Thyroid gland (tissue), 4 donors: Measurements from ENCODE around the gene HEXIM2. TPM values are rescaled to one million over a fixed set of nuclear protein-coding genes. Genes with fewer than 3 reads are reported as not detected.
A peak's percentile ranks its signal among the peaks of the same experiment; 100 is the strongest.

Experiments used
- DNase-seq, 2 donors: peaks; one replicate each; pipeline ENCODE4 v3.0.0-alpha.2; 2019
- H3K27ac ChIP-seq, 3 donors: fragments of 200-600 bp; sonication (generic); 1 replicate in 2 of 3; 2 replicates in 1 of 3; pipeline ENCODE4 v1.5.1; 2016 to 2019; ENCODE audit warnings: mild to moderate bottlenecking in 1 of 3, moderate library complexity in 1 of 3
- H3K27me3 ChIP-seq: fragments of 200-600 bp; sonication (generic); one replicate; pipeline ENCODE4 v1.5.1; 2019
- H3K36me3 ChIP-seq, 2 donors: fragments of 200-600 bp; sonication (generic); one replicate each; pipeline ENCODE4 v1.5.1; 2016 to 2019
- H3K4me1 ChIP-seq, 2 donors: fragments of 200-600 bp; sonication (generic); one replicate each; pipeline ENCODE4 v1.5.1; 2017 to 2019
- H3K4me3 ChIP-seq, 3 donors: fragments of 200-600 bp; sonication (generic); replicated peaks in 1 of 3; 1 replicate in 2 of 3; 2 replicates in 1 of 3; pipeline ENCODE4 v1.5.1; 2016; ENCODE audit warnings: mild to moderate bottlenecking in 1 of 3
- H3K9me3 ChIP-seq: fragments of 200-600 bp; sonication (generic); one replicate; pipeline ENCODE4 v1.5.1; 2017
- POLR2A ChIP-seq, 2 donors: fragments of 450-650 bp; IDR thresholded peaks; one replicate each; pipeline ENCODE4 v1.6.1; 2017; ENCODE audit warnings: antibody characterized with exemption in 2 of 2, mild to moderate bottlenecking in 2 of 2, moderate library complexity in 1 of 2
- WGBS, 2 donors: methylation state at CpG; one replicate each; pipeline ENCODE4 v1.1.5; 2017; 5-methylcytosine and 5-hydroxymethylcytosine counted together
- intact Hi-C: fragments of 100-400 bp; cut with DNase I; formaldehyde crosslinking; loops from one replicate; pipeline ENCODE4 v1.15.1; 2023
- total RNA-seq, 4 donors: library from RNA; depleted of rRNA; stranded (reverse); fragments of >200 nt; gene quantifications; one replicate each; pipeline ENCODE4 v1.2.3, GENCODE V29; 2016
- TF ChIP-seq, protein P1 (sequence below), 6 experiments: fragments of 200-600 bp in 3 of 6; fragments of 450-650 bp in 3 of 6; sonication (generic) in 3 of 6; IDR thresholded peaks; one replicate each; pipeline ENCODE4 v1.5.1; 2016 to 2019; ENCODE audit warnings: antibody characterized with exemption in 6 of 6, mild to moderate bottlenecking in 2 of 6, inconsistent platforms in 1 of 6, moderate library complexity in 1 of 6

The HEXIM2 gene
- total RNA-seq, 4 donors from 2014 or later = 3.9 to 16.3 (median 10.0) TPM

DNA sequence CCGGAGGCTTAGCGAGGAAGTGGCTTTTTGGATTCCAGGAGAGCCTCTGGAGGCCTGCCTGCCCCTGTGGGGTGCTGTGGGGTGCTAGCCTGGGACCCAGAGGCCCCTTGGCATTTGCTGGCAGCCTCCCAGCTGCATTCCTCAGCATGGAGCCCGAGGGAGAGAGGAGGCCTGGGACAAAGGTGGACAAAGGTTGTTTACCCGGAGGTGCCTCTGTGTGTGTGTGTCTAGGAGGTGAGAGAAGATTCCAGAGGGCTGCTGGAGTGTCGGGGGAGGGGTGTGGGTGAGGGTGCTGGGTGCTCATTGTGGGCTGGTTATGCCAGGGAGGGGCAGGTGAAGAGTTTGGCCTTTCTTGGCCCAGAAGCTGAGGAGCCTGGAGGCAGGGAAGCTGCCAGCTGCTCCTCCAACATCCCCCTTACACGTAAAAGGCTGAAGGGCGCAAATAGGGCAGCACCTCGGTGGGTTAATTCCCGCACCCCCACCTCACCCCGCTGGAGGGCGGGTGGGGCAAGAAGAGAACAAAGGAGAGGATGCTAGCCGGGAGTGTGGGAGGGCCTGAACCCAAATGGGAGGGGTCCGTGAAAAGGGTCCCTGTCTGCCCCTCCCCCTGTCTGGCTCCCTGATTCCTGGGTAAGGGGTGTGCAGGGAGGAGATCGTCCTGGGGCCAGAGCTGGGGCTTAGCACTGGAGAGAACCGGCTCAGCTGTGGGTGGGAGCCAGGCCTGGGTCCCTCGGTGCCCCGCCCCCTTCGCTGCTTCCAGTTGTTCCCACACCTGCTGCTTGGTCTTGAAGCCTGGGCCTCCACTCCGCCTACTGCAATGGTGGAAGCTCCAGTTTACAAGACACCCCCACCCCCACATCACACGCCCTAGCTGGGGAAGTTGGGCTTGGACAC, 9.9 kb downstream of the HEXIM2 start:
- Histone ChIP-seq H3K4me3 (no peak overlapping the region), H3K27ac (peak overlapping the region; percentile 77 to 98 (median 97)), H3K27me3 (no peaks in the 10 kb centered on the region), H3K9me3 (no peaks in the 10 kb centered on the region), H3K4me1 (peaks cover 28 to 44% of the 10 kb centered on the region in 2 donors), H3K36me3 (no peaks in the 10 kb centered on the region)
- peak in 1 of 2 donors; percentile 24 for TF ChIP-seq POLR2A (IDR thresholded peaks at IDR 0.05)
- TF ChIP-seq, protein P1, sequence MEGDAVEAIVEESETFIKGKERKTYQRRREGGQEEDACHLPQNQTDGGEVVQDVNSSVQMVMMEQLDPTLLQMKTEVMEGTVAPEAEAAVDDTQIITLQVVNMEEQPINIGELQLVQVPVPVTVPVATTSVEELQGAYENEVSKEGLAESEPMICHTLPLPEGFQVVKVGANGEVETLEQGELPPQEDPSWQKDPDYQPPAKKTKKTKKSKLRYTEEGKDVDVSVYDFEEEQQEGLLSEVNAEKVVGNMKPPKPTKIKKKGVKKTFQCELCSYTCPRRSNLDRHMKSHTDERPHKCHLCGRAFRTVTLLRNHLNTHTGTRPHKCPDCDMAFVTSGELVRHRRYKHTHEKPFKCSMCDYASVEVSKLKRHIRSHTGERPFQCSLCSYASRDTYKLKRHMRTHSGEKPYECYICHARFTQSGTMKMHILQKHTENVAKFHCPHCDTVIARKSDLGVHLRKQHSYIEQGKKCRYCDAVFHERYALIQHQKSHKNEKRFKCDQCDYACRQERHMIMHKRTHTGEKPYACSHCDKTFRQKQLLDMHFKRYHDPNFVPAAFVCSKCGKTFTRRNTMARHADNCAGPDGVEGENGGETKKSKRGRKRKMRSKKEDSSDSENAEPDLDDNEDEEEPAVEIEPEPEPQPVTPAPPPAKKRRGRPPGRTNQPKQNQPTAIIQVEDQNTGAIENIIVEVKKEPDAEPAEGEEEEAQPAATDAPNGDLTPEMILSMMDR (IDR thresholded peaks at IDR 0.05) = peak in 1 of 6 experiments; percentile 2
- peak; percentile 74 to 75 for DNase-seq
- 28 to 34% methylated on average over 20 of the region's 20 CpGs for WGBS, 2 donors
- intact Hi-C loops = no loop called here

DNA sequence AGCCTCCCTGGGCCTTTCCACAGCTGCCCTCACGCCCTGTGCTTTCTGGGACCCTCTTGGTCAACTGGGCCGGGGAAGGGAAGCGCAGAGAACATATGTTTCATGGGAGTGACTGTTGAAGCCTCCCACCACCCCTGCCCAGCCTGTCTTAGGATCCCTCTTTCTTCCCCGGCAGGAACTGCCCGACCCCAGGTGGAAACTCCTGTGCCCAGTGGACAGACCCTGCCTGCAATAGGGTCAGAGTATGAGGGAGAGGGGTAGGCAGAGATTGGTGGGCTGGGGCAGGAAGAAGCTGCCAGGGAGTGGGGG, 10.5 kb downstream of the HEXIM2 start:
- no peak overlapping the region for H3K4me3 ChIP-seq
- no peak for DNase-seq
- H3K27me3 ChIP-seq = no peaks in the 10 kb centered on the region
- H3K9me3 ChIP-seq = no peaks in the 10 kb centered on the region
- TF ChIP-seq POLR2A (IDR thresholded peaks at IDR 0.05) = no peak
- TF ChIP-seq, protein P1 (IDR thresholded peaks at IDR 0.05) = no peak
- intact Hi-C loops = no loop called here
- H3K4me1 ChIP-seq = peaks cover 28 to 45% of the 10 kb centered on the region in 2 donors
- H3K36me3 ChIP-seq = no peaks in the 10 kb centered on the region
- H3K27ac ChIP-seq = peak overlapping the region; percentile 77 to 98 (median 97)
- WGBS, 2 donors = 70 to 71% methylated on average over 5 of the region's 5 CpGs

DNA sequence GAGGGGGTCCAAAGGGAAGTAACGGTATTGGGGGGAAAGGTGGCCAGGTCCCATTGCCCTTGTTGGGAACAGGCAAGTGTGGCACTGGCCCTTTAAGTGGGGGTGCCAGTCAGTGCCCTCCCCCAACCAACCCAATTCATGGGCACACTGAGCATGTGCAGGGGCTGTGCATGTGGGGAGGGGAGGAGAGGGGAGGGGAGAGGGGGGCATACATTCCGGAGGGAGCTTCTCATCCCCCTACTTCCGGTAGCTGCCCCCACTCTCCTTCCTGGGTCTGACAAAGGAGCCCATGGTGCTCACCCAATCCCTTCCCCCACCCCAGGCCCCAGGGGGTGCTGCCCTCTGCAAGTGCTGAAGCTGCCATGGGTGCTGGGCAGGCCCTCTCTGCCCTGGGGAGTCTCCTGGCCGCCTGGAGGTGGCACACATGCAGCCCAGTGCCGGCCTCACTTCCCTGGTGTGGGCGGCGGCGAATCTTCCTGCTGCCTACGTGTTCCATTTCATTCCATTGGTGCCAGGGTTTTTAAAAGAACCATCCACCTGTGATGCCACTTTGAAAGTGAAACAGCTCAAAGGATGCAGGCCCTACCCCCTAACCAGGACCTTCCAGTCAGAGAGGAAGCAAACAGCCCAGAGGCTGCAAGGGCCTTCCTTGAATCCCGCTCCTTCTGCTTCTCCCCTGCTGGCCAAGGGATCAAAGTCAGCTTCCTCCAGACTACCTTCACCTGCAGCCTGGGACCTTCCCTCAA, 11.0 kb downstream of the HEXIM2 start:
- DNase-seq = peak; percentile 84 to 90
- TF ChIP-seq POLR2A (IDR thresholded peaks at IDR 0.05) = peak in 1 of 2 donors; percentile 39
- TF ChIP-seq, protein P1 (IDR thresholded peaks at IDR 0.05) = peak in 1 of 6 experiments; percentile 28
- Histone ChIP-seq H3K27me3 (no peaks in the 10 kb centered on the region), H3K9me3 (no peaks in the 10 kb centered on the region), H3K27ac (peak overlapping the region; percentile 77 to 98 (median 97)), H3K4me1 (peaks cover 28 to 45% of the 10 kb centered on the region in 2 donors), H3K4me3 (no peak overlapping the region), H3K36me3 (no peaks in the 10 kb centered on the region)
- intact Hi-C loops = no loop called here
- WGBS, 2 donors = 22 to 63% methylated on average over 2 to 10 of the region's 10 CpGs

DNA sequence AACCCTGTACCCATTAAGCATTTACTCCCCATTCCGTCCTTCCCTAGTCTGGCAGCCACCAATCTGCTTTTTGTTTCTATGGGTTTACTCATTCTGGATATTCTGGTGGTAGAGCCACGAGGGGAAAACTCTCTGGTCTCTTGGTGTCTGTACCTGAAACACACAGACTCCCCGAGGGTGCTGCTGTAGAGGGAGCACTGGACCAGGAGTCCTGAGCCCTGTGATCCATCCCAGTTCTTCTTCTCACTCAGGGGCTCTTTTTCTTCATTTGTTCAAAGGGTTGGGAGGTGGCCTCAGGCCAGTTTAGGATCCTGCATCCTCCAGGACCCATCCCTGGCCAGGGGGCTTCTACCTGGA, 14.1 kb downstream of the HEXIM2 start:
- Histone ChIP-seq H3K9me3 (no peaks in the 10 kb centered on the region), H3K27ac (peak overlapping the region in 1 of 3 donors; percentile 29), H3K36me3 (no peaks in the 10 kb centered on the region), H3K4me3 (no peak overlapping the region), H3K4me1 (peaks cover 26 to 39% of the 10 kb centered on the region in 2 donors), H3K27me3 (no peaks in the 10 kb centered on the region)
- no peak for DNase-seq
- no peak for TF ChIP-seq POLR2A (IDR thresholded peaks at IDR 0.05)
- TF ChIP-seq, protein P1 (IDR thresholded peaks at IDR 0.05) = no peak
- 89 to 91% methylated on average over 3 of the region's 3 CpGs for WGBS, 2 donors
- intact Hi-C loops = no loop called here

DNA sequence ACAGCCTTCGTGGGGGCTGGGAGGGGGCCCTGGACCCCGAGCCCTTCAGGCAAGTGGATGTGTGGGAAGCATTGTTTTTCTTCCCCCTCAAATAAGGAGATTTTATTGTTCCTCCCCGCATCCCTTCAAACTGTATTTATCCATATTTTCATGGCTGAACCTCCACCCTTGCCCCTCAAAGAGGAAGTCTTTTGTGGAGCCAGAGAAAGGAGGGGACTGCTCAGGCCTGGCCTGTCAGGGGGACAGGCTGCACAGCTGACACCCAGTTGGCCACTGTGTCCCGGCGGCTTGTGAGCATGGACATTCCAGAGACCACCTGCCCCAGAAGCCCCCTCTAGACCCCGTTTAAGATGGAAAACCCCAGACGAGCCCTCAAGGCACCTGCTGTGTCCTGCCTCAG, 15.9 kb downstream of the HEXIM2 start:
- intact Hi-C loops = no loop called here
- TF ChIP-seq POLR2A (IDR thresholded peaks at IDR 0.05) = no peak
- TF ChIP-seq, protein P1 (IDR thresholded peaks at IDR 0.05) = no peak
- 79 to 81% methylated on average over 7 of the region's 7 CpGs for WGBS, 2 donors
- Histone ChIP-seq H3K4me3 (no peak overlapping the region), H3K27ac (no peak overlapping the region), H3K36me3 (no peaks in the 10 kb centered on the region), H3K27me3 (no peaks in the 10 kb centered on the region), H3K4me1 (peaks cover 8 to 21% of the 10 kb centered on the region in 2 donors), H3K9me3 (no peaks in the 10 kb centered on the region)
- no peak for DNase-seq
